ENCODE measurements around the gene C8G. TPM values are rescaled to one million over a fixed set of nuclear protein-coding genes. Genes with fewer than 3 reads are reported as not detected.

C8G gene
- total and polyA plus RNA-seq, 9 of the 15 experiments (the other 6 are each of a cell fraction or from before 2014, with no cell fraction given): 0.35 to 5.9 (median 2.7) TPM; not detected in 2

GRCh38 chr9:136978865-136979544 is 34.0 kb downstream of the C8G start (continued):
- TF ChIP-seq ZBTB9 (CRISPR knock-in tag; IDR thresholded peaks at IDR 0.05) (peak; percentile 66; the same call in 1 of the 2 replicates), ZNF12 (CRISPR knock-in tag; IDR thresholded peaks at IDR 0.05) (no peak), TEAD1 (CRISPR knock-in tag; IDR thresholded peaks at IDR 0.05) (no peak), ZNF57 (CRISPR knock-in tag; IDR thresholded peaks at IDR 0.05) (no peak), ATF1 (CRISPR knock-in tag; IDR thresholded peaks at IDR 0.05) (no peak), ATF1 (tag; IDR thresholded peaks at IDR 0.05) (no peak), CBFA2T2 (conservative IDR thresholded peaks at IDR 0.05) (no peak), ATF4 (CRISPR knock-in tag; IDR thresholded peaks at IDR 0.05) (no peak), CEBPG (CRISPR knock-in tag; IDR thresholded peaks at IDR 0.05) (no peak), CEBPG (tag; conservative IDR thresholded peaks at IDR 0.05 in 1 of 2, IDR thresholded peaks at IDR 0.05 in 1 of 2) (no peak), CREB3 (tag; conservative IDR thresholded peaks at IDR 0.05; ENCODE audit: low read depth) (no peak), EGR1 (conservative IDR thresholded peaks at IDR 0.05) (peak; percentile 76), TBP (optimal IDR thresholded peaks at IDR 0.05; ENCODE audit: low read depth, low read length) (no peak), CTCF (IDR thresholded peaks at IDR 0.05 in 2 of 3, conservative IDR thresholded peaks at IDR 0.05 in 1 of 3; ENCODE audit: insufficient read depth in 2 of 3, low read depth in 1 of 3, low read length in 3 of 3) (0 out of 6 replicates have a peak, but pooled peaks of 1 of the 3 experiments have one; percentile 2), NR3C1 (CRISPR knock-in tag; IDR thresholded peaks at IDR 0.05) (no peak), KAT2B (IDR thresholded peaks at IDR 0.05; ENCODE audit: low read depth, low read length) (no peak), KLF13 (tag; IDR thresholded peaks at IDR 0.05; ENCODE audit: borderline replicate concordance, low read depth) (peak; percentile 32; the same call in 1 of the 2 replicates), ZSCAN32 (CRISPR knock-in tag; IDR thresholded peaks at IDR 0.05) (no peak), TFAM (CRISPR knock-in tag; conservative IDR thresholded peaks at IDR 0.05) (no peak), DLX4 (CRISPR knock-in tag; IDR thresholded peaks at IDR 0.05) (no peak), GTF2A2 (tag; IDR thresholded peaks at IDR 0.05) (no peak), CSDE1 (IDR thresholded peaks at IDR 0.05) (no peak)
